Stimulated activated CD4-positive, alpha-beta T cell treated with anti-CD3 and anti-CD28 coated beads, Interleukin-1b, Interleukin-23, amount 100 ng/mL, for 48 hours (primary cell): ENCODE measurements around the gene CDH2.

Experiments used
- DNase-seq: peaks from one replicate; pipeline ENCODE4 v3.0.0-alpha.2; 2020

CDH2 gene

DNA sequence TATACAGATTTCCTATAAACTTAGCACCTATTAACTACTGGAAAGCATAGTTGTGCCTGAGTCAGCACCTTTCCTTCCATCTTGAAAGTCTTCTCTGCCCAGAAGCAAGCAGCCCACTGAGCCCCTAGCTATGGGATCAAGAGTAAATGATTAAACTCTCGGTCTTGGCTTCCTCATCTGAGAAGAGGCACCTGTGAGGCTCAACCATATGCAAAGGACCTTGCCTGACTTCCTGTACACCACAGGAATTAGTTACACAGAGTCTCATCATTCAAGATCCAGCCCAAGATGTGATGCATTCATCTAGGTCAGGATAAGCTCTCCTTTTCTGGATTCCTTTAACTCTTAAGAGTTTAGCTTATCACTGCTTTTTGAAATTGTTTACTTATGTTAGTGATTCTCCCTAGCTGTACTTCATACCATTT, 96.0 kb downstream of the CDH2 start:
- no peak for DNase-seq

DNA sequence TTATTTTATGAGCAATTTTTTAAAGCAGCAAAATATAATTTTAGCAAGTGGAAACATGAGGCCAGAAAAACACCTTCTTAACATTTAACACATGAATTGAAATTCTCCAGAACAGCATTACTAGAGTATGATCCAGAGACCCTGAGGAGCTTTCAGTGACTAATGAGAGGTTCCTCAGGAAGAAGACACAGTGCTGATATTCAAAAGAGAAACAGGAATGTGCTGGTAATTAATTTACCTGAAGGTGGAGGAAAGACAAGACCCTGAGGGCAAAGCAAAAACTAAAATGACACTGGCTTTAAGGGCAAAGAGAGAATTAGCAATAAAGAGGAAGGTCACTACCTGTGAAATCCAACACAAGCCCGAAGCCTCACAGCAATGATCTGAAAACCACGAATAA, 97.0 kb downstream of the CDH2 start:
- no peak for DNase-seq

DNA sequence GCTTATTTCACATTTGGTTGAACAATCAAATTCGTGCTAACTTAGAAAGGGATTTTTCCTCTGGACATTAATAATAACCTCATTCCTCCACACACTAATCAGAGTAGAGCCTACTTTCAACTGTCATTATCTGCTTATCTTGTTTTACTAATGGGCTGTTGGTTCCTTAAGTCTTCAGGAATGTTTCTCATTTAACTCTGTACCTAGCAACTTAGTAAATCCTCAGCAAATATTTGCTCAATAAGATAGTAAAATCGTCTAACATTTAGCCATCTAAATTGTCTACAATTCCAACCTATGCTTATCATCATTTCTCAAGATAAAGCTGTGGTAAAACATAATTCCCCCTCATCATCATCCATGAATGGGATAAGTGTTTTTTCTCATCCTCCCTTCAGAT, 98.1 kb downstream of the CDH2 start:
- no peak for DNase-seq

DNA sequence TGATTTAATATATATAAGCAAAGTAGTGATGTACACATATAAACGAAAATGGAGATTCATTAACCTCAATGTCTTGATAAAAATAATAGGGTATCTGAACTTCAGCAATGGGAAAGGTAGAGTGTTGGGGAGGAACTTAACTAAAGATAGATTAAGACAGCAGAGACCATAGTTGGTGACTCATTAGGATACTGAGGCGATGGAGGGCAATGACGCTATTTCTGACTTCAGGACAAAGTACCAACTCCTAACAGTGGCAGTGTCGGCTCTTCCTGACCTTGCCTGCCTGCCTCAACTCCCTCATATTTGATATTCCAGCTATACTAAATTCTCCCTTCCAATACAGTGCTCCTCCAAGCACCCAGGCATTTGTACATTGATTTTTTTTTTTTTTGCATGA, 98.6 kb downstream of the CDH2 start:
- DNase-seq, result no peak

DNA sequence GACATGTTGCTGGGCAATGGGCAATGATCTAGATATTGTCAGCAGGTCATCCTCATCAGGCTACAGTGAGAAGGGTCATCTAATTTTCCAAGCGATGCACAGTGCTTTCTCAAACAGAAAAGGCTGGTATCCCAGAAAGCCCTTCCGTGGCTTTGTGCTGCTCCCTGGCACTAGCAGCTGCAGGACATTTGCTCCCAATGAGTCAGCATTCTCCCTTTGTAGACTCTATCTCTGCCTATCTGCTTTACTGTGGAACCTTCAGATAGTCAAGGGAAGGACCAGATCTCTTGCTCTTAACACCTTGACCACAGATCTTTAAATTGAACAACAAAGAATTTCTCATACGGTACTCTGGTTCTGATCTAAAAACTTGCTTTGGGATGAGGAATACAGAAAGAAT, 101.4 kb downstream of the CDH2 start:
- DNase-seq, result no peak

DNA sequence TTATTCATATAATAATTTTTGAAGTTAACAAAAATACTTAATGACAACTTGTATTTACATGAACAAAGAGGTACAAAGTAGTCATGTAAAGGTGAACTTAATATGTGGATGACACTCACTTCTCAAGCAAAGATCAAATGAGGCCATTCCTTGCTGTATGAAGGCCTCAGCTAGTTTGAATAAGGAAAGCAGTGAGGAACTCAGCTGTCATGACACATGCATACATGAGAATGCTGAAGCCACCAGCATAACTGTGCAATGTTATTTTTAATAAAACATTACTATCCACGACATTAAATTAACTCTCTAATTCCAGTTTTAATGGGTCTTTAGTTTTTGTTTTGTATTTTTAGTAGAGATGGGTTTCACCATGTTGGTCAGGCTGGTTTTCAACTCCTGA, 102.9 kb downstream of the CDH2 start:
- no peak for DNase-seq

DNA sequence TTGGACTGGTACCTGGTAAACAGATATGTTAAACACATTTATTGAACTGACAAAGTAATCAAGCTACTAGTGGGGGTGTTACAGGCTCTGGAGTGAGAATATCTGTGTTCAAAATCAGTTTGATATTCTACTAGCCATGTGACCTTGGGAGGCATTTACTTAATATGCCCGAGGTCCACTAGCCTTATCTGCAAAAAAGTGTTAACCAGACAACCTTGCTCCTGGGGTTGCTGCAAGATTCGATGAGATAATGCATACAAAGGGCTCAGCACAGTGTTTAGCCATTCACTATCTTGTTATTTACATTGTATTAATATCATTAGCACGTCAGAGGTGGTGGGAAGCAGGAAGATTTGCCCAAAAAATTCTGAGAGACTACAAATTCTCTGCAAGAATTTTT, 103.3 kb downstream of the CDH2 start:
- DNase-seq, result no peak

DNA sequence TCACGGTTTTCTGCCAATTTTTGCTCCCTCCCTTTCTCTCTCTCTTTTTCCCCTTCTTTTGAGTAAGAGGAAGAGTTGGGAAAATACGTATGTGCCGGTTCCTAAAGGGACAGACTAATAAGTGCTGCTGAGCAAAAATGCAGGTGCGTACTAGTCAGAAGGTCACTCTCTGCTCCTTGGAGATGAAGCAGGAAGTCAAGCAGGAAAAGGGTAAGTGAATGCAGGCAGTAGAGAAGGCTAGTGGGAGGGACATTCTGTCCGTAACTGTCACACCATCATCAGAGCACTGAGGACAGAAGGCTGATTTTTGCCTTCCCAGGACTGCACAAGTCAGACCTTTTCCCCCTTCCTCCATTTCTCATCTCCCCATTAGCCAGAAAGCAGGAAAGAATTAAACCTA, 105.7 kb downstream of the CDH2 start:
- DNase-seq, result no peak

DNA sequence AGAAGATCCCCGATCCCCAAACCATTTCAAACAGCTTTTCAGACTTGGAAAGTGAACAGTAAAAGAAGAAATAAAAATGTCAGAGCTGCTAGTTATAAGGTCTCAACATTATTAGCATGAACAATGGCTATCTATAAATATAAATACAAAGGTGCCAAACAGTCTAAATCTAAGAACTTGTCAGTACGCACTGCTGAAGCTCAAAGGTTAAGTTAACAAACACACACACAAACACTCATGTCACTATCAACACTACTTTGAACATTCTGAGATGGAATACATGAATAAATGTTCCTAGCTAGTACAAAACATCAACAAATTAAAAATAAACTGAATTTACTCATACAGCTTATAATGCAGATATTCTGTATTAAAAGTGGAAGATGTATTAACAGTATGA, 108.7 kb downstream of the CDH2 start:
- DNase-seq, result no peak

DNA sequence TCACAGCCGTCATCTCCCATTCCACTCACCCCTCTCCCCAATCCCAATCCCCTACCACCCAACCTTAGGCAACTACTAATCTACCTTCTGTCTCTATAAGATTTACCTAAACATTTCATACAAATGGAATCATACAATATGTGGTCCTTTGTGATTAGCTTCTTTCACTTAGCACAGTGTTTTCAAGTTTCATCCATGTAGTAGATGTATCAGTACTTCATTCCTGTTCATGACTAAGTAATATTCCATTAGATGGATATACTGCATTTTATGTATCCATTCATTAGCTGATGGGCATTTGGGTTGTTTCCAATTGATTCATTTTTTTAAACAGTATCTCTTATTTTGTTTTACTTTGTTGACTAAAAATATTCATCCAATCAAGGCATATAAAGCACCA, 109.6 kb downstream of the CDH2 start:
- DNase-seq, result no peak

DNA sequence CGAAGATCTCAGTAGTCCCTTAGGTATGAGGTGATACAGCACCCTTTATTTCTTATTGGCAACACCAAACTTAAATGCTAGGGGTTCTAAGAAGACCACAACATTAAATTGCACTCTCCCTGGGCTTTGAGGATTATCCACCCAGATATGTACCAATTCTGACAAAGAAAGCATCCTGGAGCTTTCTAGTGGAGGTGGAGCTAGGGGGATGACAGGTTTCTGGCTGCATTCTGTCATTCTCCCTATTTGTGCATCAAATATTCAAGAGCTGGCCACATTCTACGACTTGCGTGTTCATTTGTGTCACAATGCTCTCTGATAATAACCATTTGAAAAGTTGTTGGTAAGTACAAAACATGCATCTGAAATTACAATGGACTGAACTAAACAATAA, 111.1 kb downstream of the CDH2 start:
- DNase-seq, result no peak

DNA sequence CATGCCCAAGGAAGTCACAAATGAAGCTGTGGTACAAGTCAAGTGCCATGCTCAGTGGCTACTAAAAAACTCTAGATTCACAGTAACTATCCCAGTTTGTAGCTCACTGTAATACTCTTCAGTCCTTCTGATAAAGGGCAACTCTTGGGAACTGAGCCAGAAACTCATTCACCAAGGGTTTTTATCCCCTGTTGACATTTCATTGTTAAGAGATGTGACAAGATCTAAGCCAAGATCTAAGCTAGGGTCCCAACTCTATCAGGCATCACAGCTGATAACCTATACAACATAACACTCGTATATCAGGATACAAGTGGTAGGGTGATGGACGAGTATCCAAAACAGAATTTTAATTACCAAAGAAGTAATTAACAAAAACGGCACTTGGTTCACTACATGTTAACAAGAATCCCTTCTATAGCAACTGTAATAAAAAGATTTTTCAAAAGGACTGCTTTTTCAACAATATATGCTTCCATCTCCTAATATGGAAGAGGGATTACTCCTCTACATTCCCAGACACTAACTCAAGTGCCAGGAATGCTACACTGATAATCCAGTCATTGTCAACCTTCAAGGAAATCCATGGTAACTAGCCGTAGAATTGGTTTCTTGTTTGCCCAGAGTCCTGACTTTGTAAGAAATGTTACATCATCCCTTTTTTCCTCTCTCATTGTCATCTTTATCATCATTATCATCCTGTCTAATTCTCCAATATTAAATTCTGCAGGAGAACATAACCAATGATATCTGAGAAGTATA, 111.7 kb downstream of the CDH2 start:
- DNase-seq, result no peak

DNA sequence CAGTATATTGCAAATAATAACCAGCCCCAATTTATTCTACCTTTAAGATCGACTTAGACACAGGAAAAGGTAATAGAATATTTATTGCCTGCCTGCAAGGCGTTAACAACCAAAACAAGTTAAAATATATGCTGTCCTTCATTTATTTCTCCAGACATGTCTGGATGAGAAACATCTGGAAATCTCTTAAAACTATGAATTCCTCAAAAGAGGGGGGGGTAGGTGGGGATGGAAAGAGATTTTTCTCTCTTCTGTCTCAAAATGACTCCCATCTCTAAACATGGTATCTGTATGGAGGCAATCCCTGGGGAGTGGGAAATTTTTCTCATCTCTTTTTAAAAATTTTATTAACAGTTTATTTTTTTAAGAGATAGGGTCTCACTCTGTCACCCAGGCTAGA, 113.0 kb downstream of the CDH2 start:
- no peak for DNase-seq

DNA sequence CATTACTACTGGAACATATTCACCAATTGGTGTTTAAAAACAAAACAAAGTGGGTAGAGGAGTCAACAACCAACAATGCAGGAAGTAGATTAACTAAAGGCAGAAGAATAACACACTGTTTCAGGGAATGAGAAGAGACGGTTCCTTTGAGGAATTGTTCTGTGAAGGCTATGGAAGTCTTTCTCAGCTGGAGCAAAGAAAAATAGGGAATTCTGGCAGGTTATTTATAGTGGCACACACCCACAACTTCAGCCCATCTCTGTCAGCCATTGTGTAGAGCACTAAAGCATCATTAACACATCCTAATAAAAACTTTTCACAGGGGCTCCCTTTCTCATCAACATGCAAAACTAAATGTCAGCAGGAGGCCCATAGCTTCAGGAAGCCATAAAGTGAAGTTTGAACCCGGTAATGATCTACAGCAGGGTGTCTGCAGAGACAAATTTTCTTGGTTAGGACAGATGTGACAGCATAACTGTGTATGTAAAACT, 113.6 kb downstream of the CDH2 start:
- DNase-seq, result no peak

DNA sequence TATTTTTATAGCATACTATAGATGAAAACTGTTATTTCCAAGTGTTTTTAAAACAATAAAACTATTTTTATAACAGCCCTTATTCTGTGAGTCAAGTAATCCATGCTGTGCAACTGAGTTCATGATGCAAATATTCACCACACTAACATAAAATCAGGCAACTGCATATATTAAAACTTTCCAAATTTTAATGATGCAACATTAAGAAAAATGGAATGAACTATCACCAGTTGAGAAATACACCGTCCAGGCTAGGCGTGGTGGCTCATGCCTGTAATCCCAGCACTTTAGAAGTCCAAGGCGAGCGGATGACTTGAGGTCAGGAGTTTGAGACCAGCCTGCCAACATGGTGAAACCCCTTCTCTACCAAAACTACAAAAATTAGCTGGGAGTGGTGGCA, 114.5 kb downstream of the CDH2 start:
- no peak for DNase-seq

DNA sequence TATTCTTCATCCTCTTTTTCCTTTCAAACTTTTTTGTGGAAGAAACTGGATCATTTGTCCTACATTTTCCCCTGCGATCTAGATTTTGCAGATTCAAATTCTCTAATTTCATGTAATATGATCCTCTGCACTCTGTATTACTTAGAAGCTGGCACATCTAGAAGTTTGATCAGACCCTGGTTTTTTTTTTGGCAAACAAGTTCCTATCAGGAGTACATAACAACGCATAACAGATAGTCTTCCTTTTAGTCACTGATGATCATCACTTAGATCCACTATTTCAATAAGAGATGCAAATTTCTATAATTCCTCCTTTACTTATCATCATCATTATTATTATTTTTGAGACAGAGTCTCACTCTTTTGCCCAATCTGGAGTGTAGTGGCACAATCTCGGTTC, 117.1 kb downstream of the CDH2 start:
- no peak for DNase-seq

DNA sequence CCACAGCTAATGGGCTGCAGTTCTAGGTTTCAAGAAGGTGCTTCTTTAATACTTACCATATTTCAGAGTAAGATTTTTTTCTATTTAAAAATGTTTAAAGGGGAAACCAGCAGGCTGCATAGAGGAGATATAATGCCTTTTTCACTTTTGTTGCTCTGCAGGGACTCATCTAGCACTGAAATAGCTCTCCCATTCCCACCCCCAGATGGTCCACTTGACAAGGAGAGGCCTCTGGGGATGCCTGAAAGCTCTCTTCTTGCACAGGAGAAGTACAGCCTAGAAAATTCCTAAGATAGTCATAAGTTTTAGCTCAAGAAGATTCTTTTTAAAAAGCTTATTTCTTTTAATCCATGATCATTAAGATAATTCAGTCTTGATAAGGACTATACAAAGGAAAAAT, 126.4 kb downstream of the CDH2 start:
- DNase-seq, result no peak

DNA sequence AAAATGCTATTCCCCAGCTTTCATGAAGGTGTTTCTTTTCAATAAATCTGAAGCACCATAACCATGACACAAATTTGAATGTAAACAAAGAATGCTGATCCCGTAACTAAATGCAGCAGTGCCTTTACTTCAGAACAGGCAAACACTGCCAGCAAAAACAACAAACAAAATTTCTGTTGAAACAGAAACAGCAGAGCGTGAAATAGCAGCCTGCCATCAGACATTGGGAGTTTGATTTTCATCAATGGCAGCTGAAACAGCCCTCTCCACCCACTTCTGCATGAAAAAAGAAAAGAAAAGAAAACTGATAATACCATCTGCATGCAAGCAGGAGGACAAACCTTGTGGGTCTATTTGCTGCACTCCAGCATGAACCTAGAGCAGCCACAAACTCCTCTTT, 128.3 kb downstream of the CDH2 start:
- no peak for DNase-seq

DNA sequence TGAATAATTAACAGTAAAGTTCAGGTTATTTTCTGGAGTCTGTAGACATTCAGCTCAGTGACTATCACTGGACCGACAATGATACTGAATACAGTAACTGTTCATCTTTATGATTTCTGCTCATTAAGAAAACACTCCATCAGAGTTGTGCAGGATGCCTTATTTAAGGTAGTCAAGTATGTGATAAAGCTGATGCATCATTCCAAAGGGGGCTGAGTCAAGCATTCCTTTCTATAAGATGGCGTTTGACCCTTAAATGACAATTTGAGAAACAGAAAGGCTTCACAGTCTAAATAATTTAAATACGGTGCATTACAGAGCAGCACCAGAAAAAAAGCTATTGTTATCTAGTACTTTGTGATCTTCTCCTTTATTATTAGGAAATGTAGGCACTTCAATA, 131.1 kb downstream of the CDH2 start:
- DNase-seq, result no peak

DNA sequence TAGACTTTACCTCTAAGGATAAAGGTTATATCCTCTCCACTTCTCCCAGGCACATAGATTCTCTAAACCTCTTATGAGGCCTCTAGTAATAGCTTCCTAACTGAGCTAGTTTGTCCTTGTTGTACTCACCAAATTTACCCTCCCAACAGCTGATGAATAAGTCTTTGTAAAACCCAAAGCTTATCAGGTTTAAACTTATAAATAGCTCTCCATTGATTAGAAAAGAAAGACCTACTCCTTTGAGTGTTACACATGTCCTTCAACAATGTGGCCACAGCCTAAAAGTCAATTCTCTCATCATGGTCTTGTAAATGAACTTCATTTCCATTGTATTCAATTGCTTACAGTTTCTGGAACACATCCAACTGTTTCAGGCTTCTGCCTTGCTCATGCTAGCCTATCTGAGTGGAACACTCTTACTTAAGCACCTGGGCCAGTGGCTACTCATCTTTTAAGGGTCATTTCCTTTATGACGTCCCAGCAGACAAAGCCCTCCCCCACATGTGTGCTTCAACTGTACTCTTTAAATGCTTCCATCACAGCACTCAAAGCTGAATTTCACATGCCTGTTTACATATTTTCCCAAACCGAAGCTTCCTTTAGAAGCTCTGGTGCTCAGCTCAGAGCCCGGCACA, 131.6 kb downstream of the CDH2 start:
- no peak for DNase-seq

DNA sequence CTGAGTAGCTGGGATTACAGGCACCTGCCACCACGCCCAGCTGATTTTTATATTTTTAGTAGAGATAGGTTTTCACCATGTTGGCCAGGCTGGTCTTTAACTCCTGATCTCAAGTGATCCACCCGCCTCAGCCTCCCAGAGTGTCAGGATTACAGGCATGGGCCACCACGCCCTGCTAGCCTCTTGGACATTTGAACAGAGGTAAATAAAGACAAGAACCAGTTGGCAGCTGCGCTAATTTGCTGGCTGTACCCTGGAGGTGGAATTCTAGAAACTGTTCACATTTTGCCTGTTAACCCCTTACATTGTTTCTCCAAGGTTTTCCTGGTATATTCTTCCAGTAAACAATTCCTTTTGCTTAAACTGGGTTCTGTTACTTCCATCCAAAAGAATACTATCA, 132.9 kb downstream of the CDH2 start:
- no peak for DNase-seq

DNA sequence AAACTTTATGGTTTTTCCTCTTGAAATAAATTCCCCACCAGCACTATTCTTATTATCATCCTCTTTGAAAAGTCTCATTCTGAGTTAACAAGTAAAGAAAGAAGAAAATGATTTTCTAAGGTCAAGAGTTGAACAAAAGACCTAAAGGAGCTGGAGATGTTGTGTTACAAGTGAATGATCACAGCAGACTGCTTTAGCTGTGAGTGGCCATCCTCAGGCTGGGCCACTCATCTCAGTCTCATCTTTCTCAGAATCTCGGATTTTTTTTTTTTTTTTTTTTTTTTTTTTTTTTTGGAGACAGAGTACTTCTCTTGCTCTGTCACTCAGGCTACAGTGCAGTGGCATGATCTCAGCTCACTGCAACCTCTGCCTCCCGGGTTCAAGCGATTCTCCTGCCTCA, 133.3 kb downstream of the CDH2 start:
- DNase-seq, result no peak

DNA sequence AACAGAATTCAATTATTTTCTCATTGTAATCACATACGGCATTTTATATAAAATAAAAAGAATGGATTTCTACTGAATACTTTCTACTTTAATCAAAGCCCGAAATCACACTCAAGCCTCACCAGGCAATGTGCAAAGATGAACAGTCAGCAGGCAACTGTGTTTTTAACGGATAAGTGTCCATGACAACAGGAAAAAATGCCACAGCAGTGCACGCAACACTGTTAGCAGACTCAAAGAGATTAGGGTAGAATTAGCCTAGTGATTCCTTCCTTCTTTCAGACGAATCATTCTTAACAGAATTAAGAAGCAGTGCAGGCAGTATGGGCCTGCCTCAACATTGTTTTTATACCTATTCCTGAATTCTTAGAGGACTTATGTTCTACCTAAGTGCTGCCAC, 135.6 kb downstream of the CDH2 start:
- no peak for DNase-seq

DNA sequence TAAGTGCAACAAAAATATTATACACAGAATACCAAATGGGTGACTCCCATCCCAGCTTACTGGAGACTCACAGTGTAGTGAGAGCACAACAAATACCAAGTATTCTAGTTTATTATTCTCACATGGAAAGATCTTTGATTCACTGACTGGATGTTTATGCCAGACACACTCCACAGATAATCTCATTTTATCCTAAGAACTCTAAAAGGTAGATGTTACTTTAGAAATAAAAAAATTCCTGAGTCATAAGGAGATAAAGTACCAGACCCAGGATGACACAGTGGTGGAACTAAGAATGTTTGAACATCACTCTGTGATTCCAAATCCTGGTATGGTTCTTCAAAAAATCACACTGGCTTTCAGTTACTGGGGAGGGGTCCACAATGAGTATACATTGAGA, 136.2 kb downstream of the CDH2 start:
- DNase-seq, result no peak

DNA sequence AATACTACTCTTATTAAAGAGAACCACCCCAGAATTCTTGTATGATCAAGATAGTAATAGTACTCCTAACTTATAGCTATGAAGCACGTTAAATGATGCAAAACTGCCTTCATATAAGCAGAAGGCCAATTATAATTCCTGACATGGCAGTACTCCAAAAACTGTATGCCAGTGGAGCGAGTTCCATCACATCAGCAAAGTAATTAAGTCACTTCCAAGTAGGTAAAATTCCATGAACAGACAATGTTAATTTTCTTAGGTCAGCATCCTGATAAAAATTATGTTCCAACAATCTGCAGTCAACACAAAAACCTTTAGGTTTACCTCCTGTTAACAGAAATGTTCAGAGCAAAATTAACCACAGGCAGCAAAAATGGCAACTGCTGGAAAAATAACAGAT, 136.7 kb downstream of the CDH2 start:
- no peak for DNase-seq
